ENCODE results near the gene MLX. TPM values are rescaled to one million over a fixed set of nuclear protein-coding genes. Genes with fewer than 3 reads are reported as not detected.

MLX gene
- total RNA-seq, 2 donors from 2014 or later, result 31.5 to 41.2 TPM

DNA sequence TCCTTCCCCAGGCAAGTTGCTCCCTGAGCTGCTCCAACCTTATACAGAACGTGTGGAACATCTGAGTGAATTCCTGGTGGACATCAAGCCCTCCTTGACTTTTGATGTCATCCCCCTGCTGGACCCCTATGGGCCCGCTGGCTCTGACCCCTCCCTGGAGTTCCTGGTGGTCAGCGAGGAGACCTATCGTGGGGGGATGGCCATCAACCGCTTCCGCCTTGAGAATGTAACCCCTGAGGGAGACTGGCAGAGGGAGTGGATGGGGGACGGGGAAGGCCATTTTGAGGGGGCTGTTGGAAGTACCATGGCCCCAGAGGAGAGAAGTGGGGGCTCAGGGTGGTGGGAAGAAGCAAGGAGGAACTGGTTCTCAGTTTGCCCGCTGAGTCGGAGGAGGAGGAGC is 3.0 kb upstream of the MLX start:
- H3K9me3 ChIP-seq, result no peaks in the 10 kb centered on the region
- H3K4me1 ChIP-seq (ENCODE audit: control insufficient read depth in 1 of 2, low read depth in 2 of 2), result peaks cover 30 to 55% of the 10 kb centered on the region in 2 donors
- H3K4me3 ChIP-seq, result no peak overlapping the region
- peaks cover 24% of the 10 kb centered on the region for H3K36me3 ChIP-seq
- no peaks in the 10 kb centered on the region for H3K27me3 ChIP-seq (replicated peaks; ENCODE audit: insufficient read depth)
- ATAC-seq (ENCODE audit: insufficient number of reproducible peaks, low FRiP score, low read depth) (no peak), DNase-seq (ENCODE audit: low spot score) (no peak)
- TF ChIP-seq, protein P1, sequence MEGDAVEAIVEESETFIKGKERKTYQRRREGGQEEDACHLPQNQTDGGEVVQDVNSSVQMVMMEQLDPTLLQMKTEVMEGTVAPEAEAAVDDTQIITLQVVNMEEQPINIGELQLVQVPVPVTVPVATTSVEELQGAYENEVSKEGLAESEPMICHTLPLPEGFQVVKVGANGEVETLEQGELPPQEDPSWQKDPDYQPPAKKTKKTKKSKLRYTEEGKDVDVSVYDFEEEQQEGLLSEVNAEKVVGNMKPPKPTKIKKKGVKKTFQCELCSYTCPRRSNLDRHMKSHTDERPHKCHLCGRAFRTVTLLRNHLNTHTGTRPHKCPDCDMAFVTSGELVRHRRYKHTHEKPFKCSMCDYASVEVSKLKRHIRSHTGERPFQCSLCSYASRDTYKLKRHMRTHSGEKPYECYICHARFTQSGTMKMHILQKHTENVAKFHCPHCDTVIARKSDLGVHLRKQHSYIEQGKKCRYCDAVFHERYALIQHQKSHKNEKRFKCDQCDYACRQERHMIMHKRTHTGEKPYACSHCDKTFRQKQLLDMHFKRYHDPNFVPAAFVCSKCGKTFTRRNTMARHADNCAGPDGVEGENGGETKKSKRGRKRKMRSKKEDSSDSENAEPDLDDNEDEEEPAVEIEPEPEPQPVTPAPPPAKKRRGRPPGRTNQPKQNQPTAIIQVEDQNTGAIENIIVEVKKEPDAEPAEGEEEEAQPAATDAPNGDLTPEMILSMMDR (IDR thresholded peaks at IDR 0.05), result no peak
- no peak overlapping the region for H3K27ac ChIP-seq

DNA sequence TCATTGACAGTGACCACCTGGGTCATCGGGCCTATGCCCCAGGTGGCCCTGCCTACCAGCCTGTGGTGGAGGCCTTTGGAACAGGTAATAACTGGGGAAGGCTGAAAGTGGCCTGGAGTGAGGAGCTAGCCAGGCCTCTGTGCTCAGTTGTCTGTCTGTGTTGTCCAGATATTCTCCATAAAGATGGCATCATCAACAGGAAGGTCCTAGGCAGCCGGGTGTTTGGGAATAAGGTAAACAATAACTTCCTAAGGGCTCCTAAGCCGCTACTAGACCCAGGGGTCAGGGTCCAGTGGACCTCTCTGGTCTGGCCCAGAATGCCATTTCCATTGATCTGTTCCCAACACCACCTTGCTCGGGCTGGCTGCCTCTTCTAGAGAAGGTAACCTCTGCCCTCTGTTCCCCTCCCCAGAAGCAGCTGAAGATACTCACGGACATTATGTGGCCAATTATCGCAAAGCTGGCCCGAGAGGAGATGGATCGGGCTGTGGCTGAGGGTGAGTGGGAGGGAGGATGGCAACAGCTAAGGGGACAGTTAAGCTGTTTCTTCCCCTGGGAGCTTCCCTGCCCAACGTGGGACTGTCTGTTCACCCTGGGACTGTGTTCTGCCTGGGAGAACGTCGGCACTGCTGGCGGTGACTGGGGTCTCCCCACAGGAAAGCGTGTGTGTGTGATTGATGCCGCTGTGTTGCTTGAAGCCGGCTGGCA is 1.9 kb upstream of the MLX start:
- peaks cover 30 to 54% of the 10 kb centered on the region in 2 donors for H3K4me1 ChIP-seq (ENCODE audit: control insufficient read depth in 1 of 2, low read depth in 2 of 2)
- TF ChIP-seq, protein P1 (IDR thresholded peaks at IDR 0.05), result no peak
- no peaks in the 10 kb centered on the region for H3K27me3 ChIP-seq (replicated peaks; ENCODE audit: insufficient read depth)
- DNase-seq (ENCODE audit: low spot score) (no peak), ATAC-seq (ENCODE audit: insufficient number of reproducible peaks, low FRiP score, low read depth) (no peak)
- no peaks in the 10 kb centered on the region for H3K9me3 ChIP-seq
- no peak overlapping the region for H3K4me3 ChIP-seq
- H3K27ac ChIP-seq, result no peak overlapping the region
- H3K36me3 ChIP-seq, result peaks cover 34% of the 10 kb centered on the region

- Histone ChIP-seq H3K4me3 (no peak overlapping the region), H3K9me3 (no peaks in the 10 kb centered on the region), H3K27ac (peak overlapping the region; percentile 93 to 94), H3K36me3 (peaks cover 38% of the 10 kb centered on the region), H3K27me3 (replicated peaks; ENCODE audit: insufficient read depth) (no peaks in the 10 kb centered on the region), H3K4me1 (ENCODE audit: control insufficient read depth in 1 of 2, low read depth in 2 of 2) (peaks cover 30 to 52% of the 10 kb centered on the region in 2 donors)
- no peak for ATAC-seq (ENCODE audit: insufficient number of reproducible peaks, low FRiP score, low read depth)
- DNase-seq (ENCODE audit: low spot score), result no peak
- TF ChIP-seq, protein P1 (IDR thresholded peaks at IDR 0.05), result no peak
These were observed 1.2 kb upstream of the MLX start for GRCh38 chr17:42565523-42566214.

DNA sequence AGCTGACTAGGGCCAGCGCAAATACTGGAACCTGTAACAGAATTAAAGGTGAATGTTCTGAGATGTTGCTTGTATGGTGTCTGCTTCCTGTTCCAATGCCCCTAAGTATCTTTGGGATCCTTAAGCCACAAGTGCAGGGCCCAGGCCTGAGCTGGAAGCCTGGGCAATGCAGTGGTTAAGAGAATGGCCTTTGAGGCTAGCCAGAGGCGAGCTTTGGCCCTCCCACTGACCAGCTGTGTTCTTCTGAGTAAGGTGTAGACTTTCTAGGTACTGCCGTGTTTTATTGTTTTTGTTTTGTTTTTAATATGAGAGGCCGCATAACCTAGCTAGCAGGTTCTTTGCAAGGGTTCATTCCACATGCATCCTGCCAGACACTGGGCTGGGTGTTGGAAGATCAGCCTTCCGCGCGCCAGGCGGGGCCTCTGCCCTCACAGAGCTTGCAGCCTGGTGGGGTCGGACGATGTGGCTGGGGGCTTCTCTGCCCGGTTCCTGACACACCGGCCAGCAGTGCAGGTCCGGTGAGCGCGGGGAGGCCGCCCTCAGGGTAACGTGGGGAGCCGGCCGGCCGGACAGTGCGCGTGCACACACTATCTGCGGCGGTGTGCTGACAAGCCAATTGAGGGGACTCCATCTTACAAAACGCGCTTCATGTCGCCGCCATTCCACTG is 551 bp upstream of the MLX start:
- ATAC-seq (ENCODE audit: insufficient number of reproducible peaks, low FRiP score, low read depth), result no peak
- H3K36me3 ChIP-seq, result peaks cover 45% of the 10 kb centered on the region

More for the DNA sequence above, 551 bp upstream of the MLX start:
- Histone ChIP-seq H3K27ac (peak overlapping the region; percentile 93 to 94), H3K9me3 (no peaks in the 10 kb centered on the region), H3K27me3 (replicated peaks; ENCODE audit: insufficient read depth) (no peaks in the 10 kb centered on the region), H3K4me1 (ENCODE audit: control insufficient read depth in 1 of 2, low read depth in 2 of 2) (peaks cover 27 to 47% of the 10 kb centered on the region in 2 donors), H3K4me3 (peak overlapping the region; percentile 91)
- DNase-seq (ENCODE audit: low spot score), result no peak
- TF ChIP-seq, protein P1 (IDR thresholded peaks at IDR 0.05), result no peak

Data from thoracic aorta (tissue), 2 donors.